Transverse colon (tissue), 3 donors: ENCODE measurements around the gene MPRIP.

Experiments used
- CTCF ChIP-seq, 5 experiments: fragments of 200-600 bp in 3 of 5; fragments of 450-650 bp in 2 of 5; sonication (generic) in 3 of 5; IDR thresholded peaks; 1 replicate in 2 of 5; 2 replicates in 3 of 5; pipeline ENCODE4 v1.5.1; 2016 to 2017; ENCODE audit warnings: antibody characterized with exemption in 5 of 5, inconsistent platforms in 3 of 5, mild to moderate bottlenecking in 2 of 5, moderate library complexity in 1 of 5
- EP300 ChIP-seq: sonication (generic); formaldehyde crosslinking; IDR thresholded peaks from one replicate; pipeline ENCODE4 v1.6.1; 2017; ENCODE audit warnings: antibody characterized with exemption, low read depth
- POLR2A ChIP-seq: fragments of 450-650 bp; IDR thresholded peaks from one replicate; pipeline ENCODE4 v1.6.1; 2016; ENCODE audit warnings: antibody characterized with exemption, mild to moderate bottlenecking, moderate library complexity

GRCh38 chr17:17168401-17168800 is 126.1 kb downstream of the MPRIP start:
- no peak for TF ChIP-seq POLR2A
- no peak for TF ChIP-seq CTCF (IDR thresholded peaks at IDR 0.05)
- no peak for TF ChIP-seq EP300
